ENCODE data around the gene YWHAQ.

Gene YWHAQ

DNA sequence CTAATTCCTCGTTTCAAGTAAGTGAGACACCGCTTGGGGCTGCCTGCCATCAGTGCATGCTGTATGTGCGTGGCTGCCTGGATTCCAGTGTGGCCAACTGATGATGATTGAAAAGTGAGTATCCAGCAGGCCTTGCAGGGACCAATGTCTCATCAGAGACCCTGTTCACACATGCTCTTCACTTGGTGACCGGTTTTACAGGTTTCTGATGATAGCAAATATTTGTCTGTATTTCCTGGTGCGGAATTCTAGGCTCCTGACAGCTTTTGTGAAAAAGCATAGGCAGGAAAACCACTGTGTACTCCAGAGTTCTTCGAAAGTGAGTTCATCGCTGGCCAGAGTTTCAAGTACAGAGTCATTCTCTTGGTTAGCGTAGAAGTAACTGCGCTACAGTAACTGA is 13.8 kb upstream of the YWHAQ start:
- DNase-seq (ENCODE audit: low read depth), result no peak
- TF ChIP-seq, protein P1, sequence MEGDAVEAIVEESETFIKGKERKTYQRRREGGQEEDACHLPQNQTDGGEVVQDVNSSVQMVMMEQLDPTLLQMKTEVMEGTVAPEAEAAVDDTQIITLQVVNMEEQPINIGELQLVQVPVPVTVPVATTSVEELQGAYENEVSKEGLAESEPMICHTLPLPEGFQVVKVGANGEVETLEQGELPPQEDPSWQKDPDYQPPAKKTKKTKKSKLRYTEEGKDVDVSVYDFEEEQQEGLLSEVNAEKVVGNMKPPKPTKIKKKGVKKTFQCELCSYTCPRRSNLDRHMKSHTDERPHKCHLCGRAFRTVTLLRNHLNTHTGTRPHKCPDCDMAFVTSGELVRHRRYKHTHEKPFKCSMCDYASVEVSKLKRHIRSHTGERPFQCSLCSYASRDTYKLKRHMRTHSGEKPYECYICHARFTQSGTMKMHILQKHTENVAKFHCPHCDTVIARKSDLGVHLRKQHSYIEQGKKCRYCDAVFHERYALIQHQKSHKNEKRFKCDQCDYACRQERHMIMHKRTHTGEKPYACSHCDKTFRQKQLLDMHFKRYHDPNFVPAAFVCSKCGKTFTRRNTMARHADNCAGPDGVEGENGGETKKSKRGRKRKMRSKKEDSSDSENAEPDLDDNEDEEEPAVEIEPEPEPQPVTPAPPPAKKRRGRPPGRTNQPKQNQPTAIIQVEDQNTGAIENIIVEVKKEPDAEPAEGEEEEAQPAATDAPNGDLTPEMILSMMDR (IDR thresholded peaks at IDR 0.05; ENCODE audit: control insufficient read depth, insufficient read depth, low read depth, low read length, missing control alignments), result no peak

DNA sequence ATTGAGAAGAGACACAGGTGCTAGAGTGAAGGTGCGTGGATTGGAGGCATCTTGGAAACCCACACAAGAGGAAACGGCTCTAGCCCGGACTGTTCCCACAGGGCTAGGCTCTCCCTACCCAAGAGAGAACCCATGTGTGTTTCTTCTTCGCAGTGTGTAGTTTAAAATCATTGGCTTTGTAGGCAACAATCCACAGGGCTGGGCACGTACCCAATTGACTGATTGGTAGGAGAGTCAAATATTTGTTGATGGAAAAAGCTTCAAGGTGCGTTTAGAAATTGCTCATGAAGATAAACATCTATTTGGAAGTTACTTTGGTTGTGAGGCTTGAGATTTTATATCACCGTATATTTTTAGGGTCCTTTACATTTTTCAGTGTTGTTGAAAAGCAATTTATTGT is 13.2 kb upstream of the YWHAQ start:
- TF ChIP-seq, protein P1 (IDR thresholded peaks at IDR 0.05; ENCODE audit: control insufficient read depth, insufficient read depth, low read depth, low read length, missing control alignments), result no peak
- no peak for DNase-seq (ENCODE audit: low read depth)
- no peak overlapping the region for H3K4me3 ChIP-seq (ENCODE audit: control insufficient read depth, low read depth, low read length)

More for the DNA sequence above, 13.8 kb upstream of the YWHAQ start:
- H3K4me3 ChIP-seq (ENCODE audit: control insufficient read depth, low read depth, low read length), result no peak overlapping the region

DNA sequence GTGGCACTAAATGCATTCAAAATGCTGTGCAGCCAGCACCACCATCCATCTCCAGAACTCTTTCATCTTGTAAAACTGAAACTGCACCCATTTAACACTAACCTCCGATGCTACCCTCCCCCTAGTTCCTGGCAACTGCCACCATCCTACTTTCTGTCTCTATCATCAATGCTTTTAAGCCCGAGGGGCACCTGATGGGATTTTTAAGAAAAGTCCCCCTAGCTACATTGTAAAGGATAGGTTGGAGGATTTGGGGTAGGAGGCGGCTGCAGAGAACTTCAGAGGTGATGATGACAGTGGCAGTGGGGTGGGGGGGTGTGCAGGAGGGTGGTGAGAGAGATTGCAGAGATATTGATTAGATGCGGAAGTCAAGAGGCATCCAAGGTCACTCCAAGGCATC is 10.8 kb upstream of the YWHAQ start:
- no peak for DNase-seq (ENCODE audit: low read depth)
- TF ChIP-seq, protein P1 (IDR thresholded peaks at IDR 0.05; ENCODE audit: control insufficient read depth, insufficient read depth, low read depth, low read length, missing control alignments), result no peak
- H3K4me3 ChIP-seq (ENCODE audit: control insufficient read depth, low read depth, low read length), result no peak overlapping the region

DNA sequence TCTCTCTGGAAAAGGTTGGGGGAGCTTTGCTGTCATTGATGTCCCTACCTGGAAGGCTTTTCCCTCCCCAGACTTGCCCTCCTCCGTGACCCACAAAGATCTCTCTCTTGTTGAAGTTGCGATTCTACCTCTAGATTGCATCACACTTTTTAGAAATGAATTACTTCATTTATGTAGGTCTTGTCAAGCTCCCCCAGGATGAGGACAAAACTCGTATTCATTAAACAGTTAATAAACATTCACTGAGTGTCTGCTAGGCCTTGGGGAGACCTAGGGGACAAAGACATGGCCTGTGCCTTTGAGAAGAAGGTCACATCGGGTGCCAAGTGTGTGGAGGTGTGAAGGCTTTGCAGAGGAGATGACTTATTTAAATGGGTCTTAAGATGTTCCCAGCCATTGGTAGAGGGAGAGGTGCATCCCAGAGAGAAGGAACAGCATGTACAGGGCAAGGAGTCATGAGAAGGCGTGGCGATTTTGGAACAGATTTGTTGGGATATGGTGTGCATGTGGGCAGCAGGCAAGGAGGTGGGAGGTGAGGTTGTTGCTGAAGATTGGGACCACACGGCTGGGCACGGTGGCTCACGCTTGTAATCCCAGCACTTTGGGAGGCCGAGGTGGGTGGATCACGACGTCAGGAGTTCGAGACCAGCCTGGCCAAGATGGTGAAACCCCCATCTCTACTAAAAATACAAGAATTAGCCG is 9.8 kb upstream of the YWHAQ start:
- H3K4me3 ChIP-seq (ENCODE audit: control insufficient read depth, low read depth, low read length), result no peak overlapping the region
- TF ChIP-seq, protein P1 (IDR thresholded peaks at IDR 0.05; ENCODE audit: control insufficient read depth, insufficient read depth, low read depth, low read length, missing control alignments), result no peak
- no peak for DNase-seq (ENCODE audit: low read depth)

DNA sequence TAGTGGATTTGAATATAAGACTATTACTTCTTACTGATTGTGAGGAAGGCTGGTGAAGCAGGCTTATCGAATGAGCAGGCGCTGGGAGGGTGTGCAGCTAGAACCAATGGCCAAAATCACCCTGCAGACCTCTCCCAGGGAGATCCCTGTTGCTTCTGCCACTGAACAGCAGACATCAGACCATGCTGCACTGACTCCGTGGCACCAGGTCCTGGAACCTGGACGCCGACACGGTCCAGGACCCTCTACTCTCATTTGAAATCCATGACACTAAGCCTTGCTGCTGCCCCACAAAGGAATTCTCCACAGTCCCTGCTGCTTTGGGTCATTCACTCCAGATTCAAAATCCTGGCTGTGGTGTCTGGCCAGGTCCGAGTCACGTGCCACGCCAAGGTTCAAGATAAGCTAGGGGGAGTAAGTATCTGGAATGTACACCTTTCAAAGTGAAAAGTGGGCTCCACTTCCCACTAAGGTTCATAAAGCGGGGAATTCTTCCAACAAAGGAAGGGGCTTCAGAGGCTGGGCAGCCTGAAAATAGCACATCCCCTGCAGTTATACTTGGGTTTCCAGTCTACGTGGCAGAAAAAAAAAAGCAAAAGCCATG is 9.0 kb upstream of the YWHAQ start:
- no peak overlapping the region for H3K4me3 ChIP-seq (ENCODE audit: control insufficient read depth, low read depth, low read length)
- TF ChIP-seq, protein P1 (IDR thresholded peaks at IDR 0.05; ENCODE audit: control insufficient read depth, insufficient read depth, low read depth, low read length, missing control alignments), result no peak
- DNase-seq (ENCODE audit: low read depth), result no peak

DNA sequence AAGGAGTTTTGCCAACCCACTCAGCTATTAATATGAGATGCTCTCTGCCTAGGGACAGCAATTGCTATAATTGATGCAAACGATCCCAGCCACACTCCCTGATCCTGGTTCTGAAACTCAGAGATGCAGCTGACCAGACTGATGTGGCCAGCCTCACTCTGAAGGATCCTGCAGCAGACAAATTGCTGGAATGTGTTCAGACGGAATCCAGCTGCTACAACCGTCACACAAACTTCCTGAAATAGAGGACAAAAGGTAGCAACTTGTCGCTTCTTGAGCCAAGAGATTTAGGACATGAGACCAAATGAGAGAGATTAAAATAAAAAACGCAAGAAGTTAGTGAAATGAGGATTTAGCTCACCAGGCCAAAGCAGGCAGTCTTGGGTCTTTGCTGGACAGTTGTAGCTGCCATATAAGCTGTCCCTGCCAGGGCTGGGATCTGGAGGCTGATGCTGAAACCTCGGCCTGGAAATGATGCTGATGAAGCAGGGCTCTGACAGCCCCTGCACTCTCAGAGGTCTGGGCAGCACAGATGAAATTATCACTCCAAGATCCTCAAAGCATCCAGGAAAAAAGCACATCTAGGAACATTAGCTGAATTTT is 8.3 kb upstream of the YWHAQ start:
- DNase-seq (ENCODE audit: low read depth), result no peak
- no peak overlapping the region for H3K4me3 ChIP-seq (ENCODE audit: control insufficient read depth, low read depth, low read length)
- TF ChIP-seq, protein P1 (IDR thresholded peaks at IDR 0.05; ENCODE audit: control insufficient read depth, insufficient read depth, low read depth, low read length, missing control alignments), result no peak

All from AG09309 (cell line).